ENCODE results near the gene TMPO.
"Not testable (repeated sequence)": the region's sequence is repeated elsewhere in the genome, so short reads cannot be mapped to it uniquely, and the experiment has no call there.

TMPO gene

DNA sequence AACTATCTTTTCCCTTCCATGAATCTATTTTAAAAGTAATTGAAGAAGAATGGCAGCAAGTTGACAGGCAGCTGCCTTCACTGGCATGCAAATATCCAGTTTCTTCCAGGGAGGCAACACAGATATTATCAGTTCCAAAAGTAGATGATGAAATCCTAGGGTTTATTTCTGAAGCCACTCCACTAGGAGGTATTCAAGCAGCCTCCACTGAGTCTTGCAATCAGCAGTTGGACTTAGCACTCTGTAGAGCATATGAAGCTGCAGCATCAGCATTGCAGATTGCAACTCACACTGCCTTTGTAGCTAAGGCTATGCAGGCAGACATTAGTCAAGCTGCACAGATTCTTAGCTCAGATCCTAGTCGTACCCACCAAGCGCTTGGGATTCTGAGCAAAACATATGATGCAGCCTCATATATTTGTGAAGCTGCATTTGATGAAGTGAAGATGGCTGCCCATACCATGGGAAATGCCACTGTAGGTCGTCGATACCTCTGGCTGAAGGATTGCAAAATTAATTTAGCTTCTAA, 18.4 kb downstream of the TMPO start:
- TF ChIP-seq, protein P1, sequence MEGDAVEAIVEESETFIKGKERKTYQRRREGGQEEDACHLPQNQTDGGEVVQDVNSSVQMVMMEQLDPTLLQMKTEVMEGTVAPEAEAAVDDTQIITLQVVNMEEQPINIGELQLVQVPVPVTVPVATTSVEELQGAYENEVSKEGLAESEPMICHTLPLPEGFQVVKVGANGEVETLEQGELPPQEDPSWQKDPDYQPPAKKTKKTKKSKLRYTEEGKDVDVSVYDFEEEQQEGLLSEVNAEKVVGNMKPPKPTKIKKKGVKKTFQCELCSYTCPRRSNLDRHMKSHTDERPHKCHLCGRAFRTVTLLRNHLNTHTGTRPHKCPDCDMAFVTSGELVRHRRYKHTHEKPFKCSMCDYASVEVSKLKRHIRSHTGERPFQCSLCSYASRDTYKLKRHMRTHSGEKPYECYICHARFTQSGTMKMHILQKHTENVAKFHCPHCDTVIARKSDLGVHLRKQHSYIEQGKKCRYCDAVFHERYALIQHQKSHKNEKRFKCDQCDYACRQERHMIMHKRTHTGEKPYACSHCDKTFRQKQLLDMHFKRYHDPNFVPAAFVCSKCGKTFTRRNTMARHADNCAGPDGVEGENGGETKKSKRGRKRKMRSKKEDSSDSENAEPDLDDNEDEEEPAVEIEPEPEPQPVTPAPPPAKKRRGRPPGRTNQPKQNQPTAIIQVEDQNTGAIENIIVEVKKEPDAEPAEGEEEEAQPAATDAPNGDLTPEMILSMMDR (IDR thresholded peaks at IDR 0.05; ENCODE audit: low read depth, low read length) = no peak
- no peak overlapping the region for H3K4me3 ChIP-seq (ENCODE audit: low read depth, low read length)
- in situ Hi-C loops (cut with HindIII; ENCODE audit: low sequenced_read_pairs) = no loop called here
- peak; percentile 26 for DNase-seq (ENCODE audit: low read depth, low spot score)

DNA sequence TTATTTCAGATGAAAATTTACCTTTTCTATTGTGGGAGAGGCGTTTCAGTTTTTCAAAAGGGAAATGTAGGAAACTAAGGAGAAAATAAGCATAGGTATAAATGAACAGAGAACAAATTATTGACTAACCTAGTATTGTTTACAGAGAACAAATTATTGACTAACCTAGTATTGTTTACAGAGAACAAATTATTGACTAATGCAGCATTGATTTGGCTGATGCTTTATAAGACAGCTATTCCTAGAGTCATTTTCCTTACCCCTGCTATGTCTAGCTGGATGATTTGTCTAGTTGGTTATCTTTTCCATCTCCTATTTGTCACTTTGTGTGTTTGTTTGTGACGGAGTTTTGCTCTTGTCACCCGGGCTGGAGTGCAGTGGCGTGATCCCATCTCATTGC, 22.6 kb downstream of the TMPO start:
- in situ Hi-C loops (cut with HindIII; ENCODE audit: low sequenced_read_pairs) = no loop called here
- DNase-seq (ENCODE audit: low read depth, low spot score) = no peak
- H3K4me3 ChIP-seq (ENCODE audit: low read depth, low read length) = no peak overlapping the region
- TF ChIP-seq, protein P1 (IDR thresholded peaks at IDR 0.05; ENCODE audit: low read depth, low read length) = no peak

DNA sequence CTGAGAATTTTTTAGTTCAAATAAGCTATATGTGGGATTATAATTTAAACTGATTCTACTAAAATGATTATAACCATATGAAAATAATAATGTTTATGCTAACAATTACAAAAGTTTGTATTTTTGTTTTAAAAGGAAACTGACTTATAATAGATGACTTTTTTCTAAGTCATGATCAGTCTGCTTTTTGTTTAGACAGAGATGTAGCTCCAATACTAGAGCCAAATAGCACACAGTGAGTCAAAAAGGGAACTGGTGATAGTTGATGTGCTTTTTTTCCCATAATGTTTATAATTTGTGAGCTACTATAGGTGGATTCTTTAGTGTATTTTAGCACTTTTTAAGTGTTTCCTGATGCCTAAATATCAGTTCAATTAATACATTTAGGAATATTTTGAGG, 28.3 kb downstream of the TMPO start:
- in situ Hi-C loops (cut with HindIII; ENCODE audit: low sequenced_read_pairs) = no loop called here
- TF ChIP-seq, protein P1 (IDR thresholded peaks at IDR 0.05; ENCODE audit: low read depth, low read length) = no peak
- H3K4me3 ChIP-seq (ENCODE audit: low read depth, low read length) = no peak overlapping the region
- no peak for DNase-seq (ENCODE audit: low read depth, low spot score)

DNA sequence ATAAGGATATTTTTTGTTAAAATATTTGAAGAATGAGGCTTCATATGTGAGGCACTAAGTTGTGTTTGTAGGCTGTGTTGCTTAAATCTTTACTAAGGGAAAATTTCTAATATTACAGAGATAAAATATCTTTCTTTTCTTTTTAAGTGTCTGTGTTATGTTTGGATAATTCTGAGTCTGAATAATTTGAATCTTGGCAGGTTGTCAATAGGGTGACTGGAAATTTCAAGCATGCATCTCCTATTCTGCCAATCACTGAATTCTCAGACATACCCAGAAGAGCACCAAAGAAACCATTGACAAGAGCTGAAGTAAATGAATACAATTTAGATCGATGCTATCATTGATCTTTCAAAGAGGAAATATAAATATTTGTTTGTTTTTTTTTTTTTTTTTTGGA, 29.4 kb downstream of the TMPO start:
- in situ Hi-C loops (cut with HindIII; ENCODE audit: low sequenced_read_pairs) = no loop called here
- TF ChIP-seq, protein P1 (IDR thresholded peaks at IDR 0.05; ENCODE audit: low read depth, low read length) = no peak
- H3K4me3 ChIP-seq (ENCODE audit: low read depth, low read length) = no peak overlapping the region
- peak; percentile 12 for DNase-seq (ENCODE audit: low read depth, low spot score)

DNA sequence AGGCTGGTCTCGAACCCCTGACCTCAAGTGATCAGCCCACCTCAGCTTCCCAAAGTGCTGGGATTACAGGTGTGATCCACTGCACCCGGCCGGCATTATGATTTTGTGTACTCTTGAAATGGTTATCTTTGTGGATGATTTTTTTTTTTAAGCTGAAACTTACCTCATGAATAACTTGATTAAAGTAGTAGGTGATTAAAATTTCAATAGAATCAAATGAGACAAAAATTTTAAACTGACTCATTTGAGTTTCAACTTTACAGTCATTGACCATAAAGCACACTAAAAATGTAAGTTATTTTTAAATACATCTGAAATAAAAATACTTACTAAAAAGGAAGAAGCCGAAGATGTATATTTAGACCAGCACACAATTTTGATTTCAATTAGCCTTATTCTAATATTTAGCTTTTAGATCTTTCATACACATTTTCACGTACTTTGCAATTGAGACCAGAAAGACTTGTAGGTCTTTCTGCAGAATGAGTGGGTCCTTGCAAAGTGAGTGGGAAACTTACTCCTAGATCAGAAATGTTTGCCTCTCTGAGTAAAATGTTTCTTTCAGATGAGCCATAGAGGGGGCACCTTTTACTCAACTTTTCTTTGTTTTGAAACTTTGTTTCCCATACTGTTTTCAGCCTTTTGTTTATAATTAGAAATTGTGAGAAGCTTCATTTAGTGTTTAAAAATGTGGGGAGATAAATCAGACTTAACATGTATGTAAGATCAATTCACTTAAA, 34.2 kb downstream of the TMPO start:
- in situ Hi-C loops (cut with HindIII; ENCODE audit: low sequenced_read_pairs) = no loop called here
- TF ChIP-seq, protein P1 (IDR thresholded peaks at IDR 0.05; ENCODE audit: low read depth, low read length) = no peak
- DNase-seq (ENCODE audit: low read depth, low spot score) = no peak
- no peak overlapping the region for H3K4me3 ChIP-seq (ENCODE audit: low read depth, low read length)

DNA sequence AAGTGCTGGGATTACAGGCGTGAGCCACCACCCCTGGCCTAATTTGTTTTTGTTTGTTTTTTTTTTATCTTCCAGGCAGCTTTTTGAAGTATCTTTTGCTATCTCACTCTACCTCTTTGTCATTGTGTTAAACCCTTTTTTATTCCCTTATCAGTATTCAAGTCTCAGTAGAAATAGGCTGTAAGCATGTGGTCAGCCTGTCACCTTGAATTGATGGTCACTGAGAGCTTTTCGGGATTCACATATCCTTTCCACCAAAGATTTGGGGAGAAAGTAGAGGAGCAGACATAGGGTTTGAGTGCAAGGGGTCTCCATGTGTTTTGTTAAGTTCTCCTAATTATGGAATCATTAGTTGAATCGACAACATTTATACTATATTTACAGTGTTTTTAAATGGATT, 36.4 kb downstream of the TMPO start:
- H3K4me3 ChIP-seq (ENCODE audit: low read depth, low read length) = no peak overlapping the region
- TF ChIP-seq, protein P1 (IDR thresholded peaks at IDR 0.05; ENCODE audit: low read depth, low read length) = no peak
- in situ Hi-C loops (cut with HindIII; ENCODE audit: low sequenced_read_pairs) = no loop called here
- no peak for DNase-seq (ENCODE audit: low read depth, low spot score)

DNA sequence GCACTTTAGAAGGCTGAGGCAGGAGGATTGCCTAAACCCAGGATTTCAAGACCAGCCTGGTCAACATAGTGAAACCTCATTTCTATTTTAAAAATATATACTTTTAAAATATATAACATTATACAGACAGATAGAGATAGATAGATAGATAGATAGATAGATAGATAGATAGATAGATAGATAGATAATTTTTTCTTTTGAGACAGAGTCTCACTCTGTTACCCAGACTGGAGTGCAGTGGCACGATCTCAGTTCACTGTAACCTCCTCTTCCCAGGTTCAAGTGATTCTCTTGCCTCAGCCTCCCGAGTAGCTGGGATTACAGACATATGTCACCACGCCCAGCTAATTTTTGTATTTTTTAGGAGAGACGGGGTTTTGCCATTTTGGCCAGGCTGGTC, 42.7 kb downstream of the TMPO start:
- in situ Hi-C loops (cut with HindIII; ENCODE audit: low sequenced_read_pairs); DNase-seq (ENCODE audit: low read depth, low spot score); H3K4me3 ChIP-seq (ENCODE audit: low read depth, low read length): not testable (repeated sequence)

Data from astrocyte of the spinal cord (primary cell).